GM18909 (cell line): ENCODE data around the gene PRKD1.

Experiments used
- ATAC-seq: cut with Tn5 transposase; IDR thresholded peaks from one replicate; pipeline ENCODE4 v1.9.1; 2021; ENCODE audit warnings: mild to moderate bottlenecking; ENCODE audit not compliant: unreplicated experiment, poor library complexity

The PRKD1 gene

DNA sequence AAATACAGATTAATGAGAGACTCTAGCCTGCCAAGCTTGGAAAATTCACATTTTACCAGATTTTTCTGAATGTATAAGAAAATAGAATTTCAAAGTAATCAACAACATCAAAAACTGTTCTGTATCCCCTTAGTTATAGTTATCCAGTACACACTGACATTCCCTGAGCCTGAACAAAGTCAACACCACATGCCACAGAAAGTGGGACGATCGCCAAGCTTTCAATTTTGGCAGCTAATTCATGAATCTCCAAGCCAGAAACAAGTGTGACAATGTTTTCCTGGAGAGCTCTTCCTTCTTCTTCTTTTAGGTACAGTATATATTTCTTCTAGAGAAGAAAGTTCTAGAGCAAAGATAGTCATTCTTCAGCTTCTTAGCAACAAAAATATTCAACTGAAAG, 290.2 kb downstream of the PRKD1 start:
- no peak for ATAC-seq

DNA sequence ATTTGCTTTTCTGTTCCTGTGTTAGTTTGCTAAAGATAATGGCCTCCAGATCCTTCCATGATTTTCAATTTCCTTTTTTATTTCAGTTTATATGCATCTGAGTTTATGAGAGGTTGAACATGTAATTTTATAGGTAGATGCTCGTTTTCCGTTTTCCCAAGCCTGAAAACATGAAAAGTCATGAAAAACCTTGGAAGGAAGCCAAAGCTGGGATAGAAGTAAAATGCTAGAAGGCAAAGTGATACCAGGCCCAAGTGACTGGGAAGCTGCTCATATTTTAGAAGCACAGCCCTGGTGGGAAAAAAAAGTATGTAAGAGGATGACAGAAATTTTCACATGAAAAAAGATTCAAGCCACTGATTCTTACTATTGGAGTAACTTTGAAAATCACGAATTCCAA, 290.8 kb downstream of the PRKD1 start:
- ATAC-seq, result no peak

DNA sequence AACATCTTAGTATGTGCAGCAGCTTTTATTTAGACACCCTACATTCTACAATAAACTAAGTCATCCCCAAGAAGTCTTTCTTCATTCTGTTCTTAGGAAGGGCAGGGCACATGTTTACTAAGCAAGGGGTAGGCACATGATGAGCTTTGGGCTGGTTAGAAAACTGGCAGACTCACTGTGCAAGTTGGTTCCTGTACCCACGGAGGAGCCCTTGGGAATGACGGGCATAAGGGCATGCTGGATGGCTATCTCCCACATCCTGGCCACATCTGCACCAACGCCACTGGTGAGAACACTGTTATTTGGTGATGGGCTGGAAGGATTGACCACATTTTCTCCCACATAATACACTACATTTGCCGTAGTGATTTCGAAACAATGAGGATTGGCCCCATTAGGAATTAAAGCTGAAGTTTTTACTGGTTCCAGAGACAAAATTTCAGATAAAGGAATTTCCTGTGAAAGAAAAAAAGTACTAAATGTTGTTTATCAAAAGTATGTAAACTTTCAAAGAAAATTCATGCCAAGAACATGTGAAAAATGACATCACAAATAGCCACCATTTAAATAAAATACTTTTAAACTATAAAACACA, 297.0 kb downstream of the PRKD1 start:
- no peak for ATAC-seq

DNA sequence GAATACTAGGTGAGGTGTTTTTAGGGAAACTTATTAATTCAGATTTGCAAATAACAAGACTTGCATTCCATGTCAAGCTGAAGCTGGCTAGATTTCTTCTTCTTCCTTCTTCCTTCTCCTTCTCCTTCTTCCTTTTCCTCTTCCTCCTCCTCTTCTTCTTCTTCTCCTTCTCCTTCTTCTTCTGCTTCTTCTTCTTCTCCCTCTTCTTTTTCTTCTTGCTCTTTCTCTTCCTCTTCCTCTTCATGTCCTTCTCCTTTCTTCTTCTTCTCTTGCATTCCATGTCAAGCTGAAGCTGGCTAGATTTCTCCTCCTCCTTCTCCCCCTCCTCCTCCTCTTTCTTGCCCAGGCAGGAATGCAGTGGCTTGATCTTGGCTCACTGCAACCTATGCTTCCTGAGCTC, 297.8 kb downstream of the PRKD1 start:
- ATAC-seq, result no peak

DNA sequence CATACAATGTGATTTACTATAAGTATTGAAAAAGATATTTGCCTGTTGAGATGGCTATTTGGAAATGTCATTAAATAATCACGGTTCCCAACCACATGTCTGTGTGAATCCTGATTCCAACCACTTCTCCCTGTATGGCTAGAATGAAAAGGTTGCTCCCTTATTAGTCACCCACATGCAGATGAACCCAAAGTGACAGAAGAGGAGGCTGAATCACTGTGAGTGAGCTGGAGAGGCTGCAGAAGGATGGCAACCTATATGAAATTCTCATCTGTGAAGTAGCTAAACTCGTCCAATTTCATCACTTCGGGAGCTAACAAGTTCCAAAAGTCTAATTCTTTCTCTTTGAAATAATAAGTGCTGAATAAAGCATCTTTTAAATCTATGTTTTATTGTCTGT, 300.5 kb downstream of the PRKD1 start:
- no peak for ATAC-seq

DNA sequence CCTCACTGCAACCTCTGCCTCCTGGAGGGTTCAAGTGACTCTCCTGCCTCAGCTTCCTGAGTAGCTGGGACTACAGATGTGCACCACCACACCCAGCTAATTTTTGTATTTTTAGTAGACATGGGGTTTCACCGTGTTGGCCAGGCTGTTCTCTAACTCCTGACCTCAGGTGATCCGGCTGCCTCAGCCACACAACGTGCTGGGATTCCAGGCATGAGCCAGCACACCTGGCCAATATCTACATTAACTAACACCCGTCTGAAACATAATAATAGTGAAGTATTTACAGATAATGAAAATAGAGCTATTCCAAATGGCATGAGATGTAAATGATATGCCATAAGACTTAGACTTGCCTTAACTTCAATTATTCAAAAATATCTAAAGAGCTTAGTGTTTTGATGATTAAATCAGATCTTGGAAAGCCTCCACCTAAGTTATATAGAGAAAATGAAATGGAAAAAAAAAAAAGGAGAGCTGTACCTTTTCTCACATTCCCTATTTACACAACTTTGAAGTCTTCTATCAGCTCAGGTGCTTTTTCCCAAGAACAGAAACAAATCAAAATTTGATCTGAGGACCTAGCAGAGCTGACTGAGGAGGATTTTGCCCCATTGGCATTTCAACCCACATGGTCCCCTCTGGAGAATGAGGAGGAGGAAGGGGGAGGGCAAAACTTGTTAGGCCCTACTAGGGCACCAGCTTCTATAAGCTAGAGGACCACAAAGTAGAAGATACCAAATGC, 309.2 kb downstream of the PRKD1 start:
- ATAC-seq, result no peak

DNA sequence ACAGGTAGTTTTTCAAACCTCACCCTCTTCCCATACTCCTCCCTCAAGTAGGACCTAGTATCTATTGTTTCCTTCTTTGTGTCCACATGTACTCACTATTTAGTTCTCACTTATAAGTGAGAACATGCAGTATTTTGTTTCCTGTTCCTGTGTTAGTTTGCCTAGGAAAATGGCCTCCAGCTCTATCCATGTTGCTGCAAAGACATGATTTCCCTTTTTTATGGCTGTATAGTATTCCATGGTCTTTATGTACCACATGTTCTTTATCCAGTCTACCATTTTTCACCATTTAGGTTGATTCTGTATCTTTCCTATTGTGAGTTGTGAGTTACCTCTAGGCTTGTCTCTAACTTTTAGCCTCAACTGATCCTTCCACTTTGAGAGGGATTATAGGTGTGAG, 310.7 kb downstream of the PRKD1 start:
- ATAC-seq, result no peak

DNA sequence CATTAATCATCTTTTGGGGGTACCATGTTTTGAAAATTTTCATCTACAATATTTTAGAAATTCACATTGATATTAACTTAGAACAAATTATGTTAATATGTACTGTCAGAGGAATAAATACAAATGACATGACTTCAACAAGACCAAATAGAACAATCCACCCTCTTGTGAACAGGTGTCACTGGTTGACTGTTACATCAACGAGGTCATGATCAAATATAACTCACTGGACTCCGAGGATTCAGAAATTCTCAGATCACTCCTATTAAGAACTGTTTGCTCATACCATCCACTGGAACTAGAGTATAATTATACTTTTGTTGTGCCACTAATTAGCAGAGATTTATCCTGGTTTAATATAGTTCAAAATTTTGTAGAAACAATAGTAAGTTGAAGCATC, 318.8 kb downstream of the PRKD1 start:
- no peak for ATAC-seq

DNA sequence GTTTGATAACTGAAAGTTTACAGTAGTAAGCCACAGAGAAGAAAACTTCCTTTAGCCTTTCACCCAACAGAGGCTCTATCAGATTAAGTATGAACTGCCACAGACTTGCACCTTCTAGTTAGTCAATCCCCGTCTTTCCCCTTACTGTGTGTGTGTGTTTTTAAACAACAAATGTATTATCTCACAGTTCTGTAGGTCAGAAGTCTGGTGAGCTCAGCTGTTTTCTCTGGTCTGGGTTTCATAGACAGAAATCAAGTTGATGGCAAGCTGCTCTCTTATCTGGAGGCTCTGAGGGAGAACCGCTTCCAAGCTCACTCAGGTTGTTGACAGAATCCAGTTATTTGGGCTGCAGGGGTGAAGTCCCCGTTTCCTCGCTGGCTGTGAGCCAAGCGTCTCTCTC, 320.5 kb downstream of the PRKD1 start:
- no peak for ATAC-seq

DNA sequence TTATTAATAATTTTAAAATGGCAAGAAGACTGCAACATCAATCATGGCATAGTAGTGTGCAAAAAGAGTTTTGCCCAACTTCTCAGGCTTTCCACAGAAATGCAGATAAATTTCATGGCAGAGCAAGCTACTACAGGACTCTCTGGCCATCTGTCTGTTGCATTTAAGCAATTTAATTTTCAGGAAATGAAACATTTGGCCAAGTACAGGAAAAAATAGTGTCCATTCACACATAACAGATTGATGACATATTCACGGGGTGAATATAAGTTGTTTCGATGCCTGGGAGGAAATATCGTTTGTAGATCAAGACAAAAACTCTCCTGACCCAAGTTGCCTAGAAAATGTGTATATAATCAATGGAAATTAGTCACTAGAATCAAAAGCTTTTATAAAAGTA, 324.0 kb downstream of the PRKD1 start:
- no peak for ATAC-seq

DNA sequence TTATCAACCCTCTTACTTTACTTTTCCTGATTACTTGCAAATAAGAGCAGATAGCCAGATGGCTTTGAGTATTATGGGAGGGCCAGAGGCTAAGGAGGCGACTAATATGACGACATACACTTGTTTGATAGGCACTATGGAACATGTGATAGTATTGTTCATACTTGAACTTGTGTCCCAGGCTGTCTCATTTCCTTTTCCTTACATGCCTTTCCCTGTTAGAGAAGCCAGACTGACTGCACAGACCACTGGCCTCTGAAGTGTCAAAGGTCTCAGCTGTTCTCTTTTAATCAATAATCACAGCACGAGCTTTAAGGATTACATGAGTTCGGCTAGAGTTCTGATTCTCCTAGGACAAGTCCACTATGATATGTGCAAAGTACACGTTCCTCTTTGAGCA, 326.0 kb downstream of the PRKD1 start:
- ATAC-seq, result no peak

DNA sequence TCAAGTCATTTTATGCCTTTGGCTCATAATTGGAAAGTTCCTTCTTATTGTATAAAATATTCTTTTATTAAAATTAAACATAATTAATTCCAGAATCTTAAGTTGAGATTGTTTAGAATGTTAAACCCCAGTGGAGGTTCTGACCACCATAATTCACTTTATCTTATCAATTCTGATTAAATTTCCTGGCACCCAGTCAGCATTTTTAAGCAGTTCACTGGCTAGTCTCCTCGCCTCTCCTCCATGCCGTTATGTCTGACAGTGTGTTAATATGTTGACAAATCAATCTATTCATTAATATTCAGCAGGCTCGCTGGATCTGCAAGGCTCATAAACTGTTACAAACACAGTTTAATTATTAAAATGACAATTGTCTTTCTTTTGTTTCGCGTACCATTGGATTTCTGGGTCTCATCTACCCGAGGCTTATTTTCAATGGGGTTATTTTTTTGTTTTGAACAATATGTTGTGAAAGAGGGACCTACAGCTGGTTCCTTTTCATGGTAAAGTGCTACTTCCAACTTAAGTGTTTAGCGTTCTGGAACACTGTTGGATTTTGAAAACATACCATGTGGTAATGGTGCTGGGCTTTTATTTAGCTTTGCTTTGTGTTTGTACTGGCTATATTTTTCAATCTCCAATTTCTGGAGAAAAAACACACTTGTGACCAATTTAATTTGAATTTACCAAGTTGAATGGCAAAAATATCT, 339.7 kb downstream of the PRKD1 start:
- no peak for ATAC-seq

DNA sequence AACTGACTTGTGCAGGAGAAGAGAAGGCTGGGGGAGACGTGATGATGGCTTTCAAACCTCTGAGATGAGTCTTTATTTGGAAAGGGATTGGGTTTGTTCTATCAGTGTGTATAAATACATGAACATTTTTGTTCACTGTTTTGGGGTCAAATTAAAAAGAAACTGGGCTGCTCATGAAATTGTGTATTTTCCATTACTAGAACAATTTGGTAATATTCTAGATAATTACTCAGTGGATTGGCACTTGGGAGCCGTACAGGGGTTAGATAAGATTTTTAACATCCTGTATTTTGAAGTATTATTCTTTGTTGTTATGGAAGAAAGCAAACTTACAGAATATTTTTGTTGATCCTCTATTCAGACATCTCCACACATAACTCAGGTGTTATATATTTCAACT, 340.6 kb downstream of the PRKD1 start:
- no peak for ATAC-seq

DNA sequence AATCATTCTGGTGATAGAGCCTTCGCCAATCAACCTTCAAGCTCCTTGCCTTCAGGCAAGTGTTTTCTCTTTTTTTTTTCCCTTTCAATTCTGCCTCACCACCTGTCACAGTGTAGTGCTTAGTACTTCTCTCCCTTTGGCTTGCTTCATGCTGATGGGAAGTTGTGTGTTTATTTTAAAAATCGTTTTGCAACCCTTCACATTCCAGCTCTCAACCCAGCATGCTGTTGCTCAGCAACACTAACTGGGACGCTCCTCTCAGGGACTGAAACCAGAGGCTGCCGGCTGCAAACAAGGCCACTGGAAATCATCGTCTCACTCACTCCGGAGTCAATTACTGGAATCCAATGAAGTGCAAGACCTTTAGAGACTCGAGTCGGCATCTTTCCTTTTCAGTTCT, 342.7 kb downstream of the PRKD1 start:
- ATAC-seq, result no peak

DNA sequence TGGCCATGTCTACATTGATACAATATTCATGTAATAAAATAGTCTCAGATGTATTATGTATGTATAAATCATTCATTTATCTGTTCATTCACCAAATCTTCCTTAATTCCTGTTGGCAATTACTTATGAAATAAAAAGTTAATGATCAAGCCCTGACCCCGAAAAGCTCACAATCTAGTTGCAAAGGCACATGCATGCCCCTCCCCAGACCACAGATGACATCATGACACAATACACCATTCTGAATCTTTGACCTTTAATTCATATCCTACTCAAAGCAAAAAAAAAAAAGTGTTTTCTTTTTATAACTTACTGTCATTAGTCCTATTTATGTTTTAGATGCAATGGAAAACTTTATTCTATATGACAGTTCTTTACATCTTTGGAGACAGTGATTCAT, 346.9 kb downstream of the PRKD1 start:
- ATAC-seq, result no peak

DNA sequence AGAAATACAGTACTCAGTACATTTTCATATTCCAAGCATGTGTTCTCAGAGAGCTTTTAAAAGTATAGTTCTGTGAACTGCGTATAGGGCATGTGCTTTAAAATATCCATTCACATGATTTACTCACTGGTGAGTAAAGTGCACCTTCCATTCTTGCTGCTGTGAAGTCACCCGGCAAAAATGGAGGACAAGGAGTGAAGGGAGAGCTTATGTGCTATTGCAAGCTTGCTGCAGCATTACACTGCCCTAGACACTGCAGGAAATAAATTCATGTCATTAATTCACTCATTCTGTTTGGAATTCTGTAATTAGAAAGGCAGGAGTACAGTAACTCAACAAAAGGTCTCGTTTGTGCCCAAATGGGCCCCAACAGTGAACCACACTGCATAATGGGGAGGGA, 347.8 kb downstream of the PRKD1 start:
- no peak for ATAC-seq

DNA sequence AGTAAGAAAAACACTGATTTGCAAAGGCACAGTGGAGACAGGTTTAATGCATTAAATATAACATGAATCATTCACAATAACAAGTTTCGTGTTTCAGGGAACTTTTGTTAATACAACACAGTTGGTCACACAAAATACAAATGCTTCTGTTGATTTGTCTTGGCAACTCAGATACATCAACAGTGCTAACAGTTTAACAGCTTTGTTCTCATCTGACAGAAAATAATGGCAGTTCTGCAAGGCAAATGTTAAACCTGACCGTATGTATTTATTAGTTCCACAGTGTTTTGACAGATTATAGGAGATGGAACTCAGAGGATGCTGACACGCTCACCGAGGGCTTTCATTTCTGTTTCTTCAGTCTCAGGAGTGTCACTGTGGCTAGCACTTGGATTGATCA, 350.7 kb downstream of the PRKD1 start:
- ATAC-seq, result no peak

DNA sequence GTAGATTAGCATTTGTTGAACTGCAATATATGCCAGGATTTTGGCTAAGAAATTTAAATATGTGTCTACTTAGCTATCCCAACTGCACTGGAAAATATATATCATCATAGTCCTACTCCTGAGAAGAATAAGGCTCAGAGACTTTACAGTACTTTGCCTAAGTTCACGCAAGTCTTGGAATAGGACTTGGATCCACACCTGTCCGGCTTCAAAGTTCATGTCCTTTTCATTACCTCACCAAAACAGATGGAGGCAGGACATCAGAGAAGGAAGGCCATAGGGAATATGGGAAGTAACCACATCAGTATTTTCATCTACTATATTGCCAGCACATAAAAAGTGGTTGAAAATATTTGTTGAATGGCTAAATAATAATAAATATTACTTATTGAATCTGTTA, 358.5 kb downstream of the PRKD1 start:
- no peak for ATAC-seq

DNA sequence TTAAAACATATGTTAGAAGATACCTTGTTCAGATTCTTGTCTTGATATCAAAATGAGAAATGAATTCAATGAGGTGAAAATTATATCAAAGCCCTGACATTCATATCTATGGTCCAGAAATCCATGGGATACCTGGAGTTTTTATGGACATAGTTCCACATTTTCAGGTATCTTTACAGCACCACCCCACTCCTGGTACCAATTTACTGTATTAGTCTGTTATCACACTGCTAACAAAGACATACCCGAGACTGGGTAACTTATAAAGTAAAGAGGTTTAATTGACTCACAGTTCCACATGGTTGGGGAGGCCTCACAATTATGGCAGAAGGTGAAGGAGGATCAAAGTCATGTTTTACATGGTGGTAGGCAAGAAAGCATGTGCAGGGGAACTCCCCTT, 361.5 kb downstream of the PRKD1 start:
- no peak for ATAC-seq

DNA sequence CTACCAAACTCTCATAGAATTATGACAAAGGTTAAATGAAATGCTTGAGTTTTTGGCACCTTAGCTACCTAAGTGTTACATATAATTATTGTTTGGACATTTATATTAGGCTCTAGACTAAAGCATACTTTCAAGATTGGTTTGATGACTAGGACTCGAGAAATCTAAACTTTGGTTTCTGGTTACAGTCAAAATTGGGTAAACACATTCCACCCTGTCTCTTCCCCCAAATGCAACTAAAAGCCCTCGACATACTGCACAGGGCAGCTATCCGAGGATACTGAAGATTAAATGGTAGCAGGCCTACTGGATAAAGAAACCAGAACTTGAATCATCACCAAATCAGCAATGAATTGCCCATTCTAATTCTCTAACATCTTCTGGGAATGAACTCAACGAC, 369.1 kb downstream of the PRKD1 start:
- no peak for ATAC-seq

DNA sequence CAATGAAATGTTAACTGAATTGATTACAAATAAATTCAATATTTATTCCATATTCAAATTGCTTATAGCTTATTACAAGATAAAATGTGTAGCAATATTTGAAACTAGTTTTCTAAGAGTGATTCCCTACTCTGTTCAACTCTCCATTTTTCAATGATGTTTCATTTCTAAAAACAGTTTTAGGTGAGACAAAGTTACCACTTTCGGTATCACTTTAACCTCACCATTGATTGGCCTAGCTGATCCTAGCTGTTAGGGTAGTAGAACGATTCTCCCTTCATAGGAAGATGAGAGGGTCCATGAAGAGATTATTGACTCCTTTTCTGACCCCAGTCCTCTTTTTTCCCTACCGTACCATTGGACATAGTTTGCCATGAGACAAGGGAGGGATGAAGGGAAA, 373.3 kb downstream of the PRKD1 start:
- ATAC-seq, result no peak

DNA sequence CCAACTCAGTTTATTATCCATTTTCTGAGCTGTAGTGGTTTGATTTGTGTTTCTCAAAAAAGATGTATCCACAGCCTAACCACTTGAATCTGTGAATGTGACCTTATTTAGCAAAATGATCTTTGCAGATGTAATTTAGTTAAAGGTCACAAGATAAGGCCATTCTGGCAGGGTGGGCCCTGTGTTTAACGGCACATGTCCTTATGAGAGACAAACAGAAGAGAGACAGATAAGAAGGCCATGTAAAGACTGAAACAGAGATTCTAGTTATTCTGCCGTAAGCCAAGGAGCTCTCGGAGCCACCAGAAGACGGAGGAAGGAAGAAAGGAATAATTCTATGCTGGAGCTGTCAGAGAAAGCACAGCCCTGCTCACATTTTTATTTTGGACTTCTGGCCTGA, 374.2 kb downstream of the PRKD1 start:
- no peak for ATAC-seq
